Measurements from ENCODE around the gene NAV2. TPM values are rescaled to one million over a fixed set of nuclear protein-coding genes. Genes with fewer than 3 reads are reported as not detected.
A peak's percentile ranks its signal among the peaks of the same experiment; 100 is the strongest.

Gene NAV2
- total and polyA plus RNA-seq, 10 donors, result 0.46 to 11.6 (median 4.1) TPM

GRCh38 chr11:19905280-19905853 is 192.7 kb downstream of the NAV2 start:
- intact Hi-C loops (cut with DNase I; ENCODE audit: low total_unique reads), result loop anchor here (5.0 to 10.0 kb wide), 2 partner anchors 141 to 343 kb away; no protein-coding TSS in a partner anchor
- DNase-seq, result no peak
- Histone ChIP-seq H3K4me3 (no peak overlapping the region), H3K9me3 (no peaks in the 10 kb centered on the region), H3K27me3 (replicated peaks in 1 of 7) (no peaks in the 10 kb centered on the region), H3K36me3 (no peaks in the 10 kb centered on the region), H3K27ac (no peak overlapping the region), H3K4me1 (peaks cover 0 to 8% (median 0%) of the 10 kb centered on the region in 6 donors)
- TF ChIP-seq POLR2AphosphoS5 (IDR thresholded peaks at IDR 0.05), result no peak
- peak in 8 of 11 experiments; percentile 12 to 55 (median 38) for TF ChIP-seq CTCF (IDR thresholded peaks at IDR 0.05 in 8 of 11, conservative IDR thresholded peaks at IDR 0.05 in 3 of 11)
- WGBS, 5 donors, result 21 to 29% (median 28%) methylated on average over 2 of the region's 2 CpGs

DNA sequence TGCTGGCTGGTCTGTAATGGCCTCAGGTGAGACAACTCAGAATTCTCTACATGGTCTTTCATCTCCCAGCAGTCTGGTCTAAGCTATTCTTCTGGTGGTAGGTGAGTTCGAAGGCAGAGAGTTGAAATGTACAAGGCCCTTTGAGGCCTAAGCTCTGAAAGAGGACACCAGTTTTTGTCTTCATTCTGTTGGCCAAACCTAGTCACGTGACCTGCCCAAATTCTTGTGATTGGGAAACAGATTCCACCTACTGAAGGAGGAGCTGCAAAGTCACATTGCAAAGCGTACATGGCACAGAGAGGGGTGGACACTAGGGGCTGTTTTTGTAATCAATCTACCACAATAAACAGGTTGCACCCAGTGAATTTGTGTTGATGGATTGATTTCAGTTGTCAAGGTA is 193.5 kb downstream of the NAV2 start:
- no peaks in the 10 kb centered on the region for H3K9me3 ChIP-seq
- intact Hi-C loops (cut with DNase I; ENCODE audit: low total_unique reads), result loop anchor here (5.0 to 10.0 kb wide), 2 partner anchors 141 to 344 kb away; no protein-coding TSS in a partner anchor
- H3K27ac ChIP-seq, result no peak overlapping the region
- H3K4me1 ChIP-seq, result peaks cover 0 to 8% (median 0%) of the 10 kb centered on the region in 6 donors
- no peak for DNase-seq
- TF ChIP-seq CTCF (IDR thresholded peaks at IDR 0.05 in 8 of 11, conservative IDR thresholded peaks at IDR 0.05 in 3 of 11), result no peak
- no peak for TF ChIP-seq POLR2AphosphoS5 (IDR thresholded peaks at IDR 0.05)
- no peak for TF ChIP-seq POLR2A (IDR thresholded peaks at IDR 0.05)
- no peaks in the 10 kb centered on the region for H3K36me3 ChIP-seq
- 85 to 94% (median 93%) methylated on average over 3 of the region's 3 CpGs for WGBS, 5 donors
- no peak overlapping the region for H3K4me3 ChIP-seq
- H3K27me3 ChIP-seq (replicated peaks in 1 of 7), result no peaks in the 10 kb centered on the region

DNA sequence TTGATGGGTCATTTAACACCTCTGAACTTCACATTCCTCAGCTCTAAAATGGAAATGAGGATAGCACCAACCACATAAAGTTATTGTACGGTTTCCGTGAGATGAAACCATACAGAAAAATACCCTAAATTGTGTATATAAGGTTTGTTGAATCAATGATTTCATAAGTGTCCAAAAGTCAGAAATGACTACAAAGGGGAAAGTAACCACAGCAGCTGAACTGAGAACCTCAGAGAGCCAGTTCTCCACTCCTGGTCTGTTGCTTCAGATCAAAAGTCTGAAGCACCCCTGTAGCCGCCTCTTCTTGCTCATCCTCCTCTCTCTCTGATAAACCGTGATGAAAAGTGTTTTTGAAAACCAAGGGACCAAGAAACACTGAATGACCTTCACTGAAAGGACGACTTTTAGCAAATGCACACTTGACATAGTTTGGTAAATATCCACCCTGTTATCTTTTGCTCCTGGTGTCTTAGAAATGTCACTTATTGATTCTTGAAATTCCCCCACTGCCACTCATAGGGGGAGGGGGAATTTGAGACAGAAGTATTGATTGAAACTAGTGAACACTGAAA is 194.5 kb downstream of the NAV2 start:
- intact Hi-C loops (cut with DNase I; ENCODE audit: low total_unique reads), result loop anchor here (5.0 to 10.0 kb wide), 2 partner anchors 142 to 345 kb away; no protein-coding TSS in a partner anchor
- 69 to 79% (median 77%) methylated on average over 5 of the region's 5 CpGs for WGBS, 5 donors
- Histone ChIP-seq H3K27ac (no peak overlapping the region), H3K36me3 (no peaks in the 10 kb centered on the region), H3K4me3 (no peak overlapping the region), H3K27me3 (replicated peaks in 1 of 7) (no peaks in the 10 kb centered on the region), H3K4me1 (peaks cover 0 to 8% (median 0%) of the 10 kb centered on the region in 6 donors), H3K9me3 (no peaks in the 10 kb centered on the region)
- no peak for TF ChIP-seq POLR2AphosphoS5 (IDR thresholded peaks at IDR 0.05)
- no peak for TF ChIP-seq CTCF (IDR thresholded peaks at IDR 0.05 in 8 of 11, conservative IDR thresholded peaks at IDR 0.05 in 3 of 11)
- TF ChIP-seq POLR2A (IDR thresholded peaks at IDR 0.05), result no peak
- DNase-seq, result no peak

- no peak for DNase-seq
- 79 to 90% (median 84%) methylated on average over 3 to 4 of the region's 4 CpGs for WGBS, 5 donors
- Histone ChIP-seq H3K9me3 (no peaks in the 10 kb centered on the region), H3K27ac (no peak overlapping the region), H3K4me1 (peaks cover 0 to 8% (median 0%) of the 10 kb centered on the region in 6 donors), H3K36me3 (no peaks in the 10 kb centered on the region), H3K4me3 (no peak overlapping the region), H3K27me3 (replicated peaks in 1 of 7) (no peaks in the 10 kb centered on the region)
- intact Hi-C loops (cut with DNase I; ENCODE audit: low total_unique reads), result loop anchor here (5.0 to 10.0 kb wide), 2 partner anchors 143 to 346 kb away; no protein-coding TSS in a partner anchor
- TF ChIP-seq POLR2A (IDR thresholded peaks at IDR 0.05) (no peak), POLR2AphosphoS5 (IDR thresholded peaks at IDR 0.05) (no peak), CTCF (IDR thresholded peaks at IDR 0.05 in 8 of 11, conservative IDR thresholded peaks at IDR 0.05 in 3 of 11) (no peak)
These were observed 195.2 kb downstream of the NAV2 start for GRCh38 chr11:19907839-19908238.
